ENCODE results near the gene USP6. TPM values are rescaled to one million over a fixed set of nuclear protein-coding genes. Genes with fewer than 3 reads are reported as not detected.
"Not testable (repeated sequence)": the region's sequence is repeated elsewhere in the genome, so short reads cannot be mapped to it uniquely, and the experiment has no call there.

The USP6 gene
- total RNA-seq, 1 experiment from 2014 or later = not detected

GRCh38 chr17:5122586-5123342 is 6.9 kb downstream of the USP6 start:
- ChIA-PET POLR2A (ENCODE audit: unreplicated experiment) (no interaction called here), CTCF (no interaction called here)
- no peaks in the 10 kb centered on the region for H3K27me3 ChIP-seq (ENCODE audit: low read length)

DNA sequence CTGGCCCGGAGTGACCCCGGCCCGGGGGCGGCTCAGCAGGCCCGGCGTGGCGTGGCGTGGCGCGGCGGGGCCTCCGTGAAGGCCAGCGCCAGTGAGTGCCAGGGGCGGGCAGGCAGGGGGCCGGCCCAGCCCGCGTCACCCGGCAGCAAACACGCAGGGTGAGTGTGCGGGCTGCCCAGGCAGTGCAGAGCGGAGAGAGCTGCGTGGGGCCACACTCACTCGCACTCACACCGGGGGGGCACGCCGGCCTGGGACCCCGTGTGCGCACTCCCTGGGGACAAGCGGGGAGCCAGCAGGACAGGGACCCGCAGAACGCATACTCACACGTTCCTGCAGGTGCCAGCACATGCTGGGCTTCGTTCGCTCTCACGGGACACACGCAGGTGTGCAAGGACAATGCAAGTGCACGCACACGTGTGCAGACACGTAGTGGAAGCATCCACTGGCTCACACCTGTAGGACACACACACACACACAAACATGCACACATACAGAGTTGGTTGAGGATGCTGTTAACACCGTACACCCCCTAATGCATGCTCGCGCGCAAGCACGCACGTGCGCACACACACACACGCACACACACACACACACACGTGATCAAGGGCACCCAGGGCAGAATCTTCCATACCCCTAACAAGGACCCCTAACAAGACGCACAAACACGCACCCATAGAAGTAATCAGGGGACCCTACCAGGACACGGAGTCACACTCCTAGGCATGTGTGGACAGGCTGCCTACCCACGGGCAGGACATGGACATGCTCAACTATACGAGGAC is 7.7 kb downstream of the USP6 start:
- Histone ChIP-seq H3K36me3 (ENCODE audit: low read depth, low read length) (no peaks in the 10 kb centered on the region), H3K27ac (ENCODE audit: low read length) (no peak overlapping the region), H3K9ac (ENCODE audit: low read length) (no peak overlapping the region), H2AFZ (ENCODE audit: low read length) (no peak overlapping the region), H3K79me2 (ENCODE audit: low read length) (no peaks in the 10 kb centered on the region), H3K4me2 (ENCODE audit: low read length) (no peak overlapping the region), H4K20me1 (ENCODE audit: low read length) (no peaks in the 10 kb centered on the region), H3K9me3 (ENCODE audit: low read length) (no peaks in the 10 kb centered on the region), H3K4me1 (ENCODE audit: insufficient read depth, low read length) (no peaks in the 10 kb centered on the region), H3K4me3 (ENCODE audit: low read length) (no peak overlapping the region), H3K9me2 (replicated peaks; ENCODE audit: low read length) (no peaks in the 10 kb centered on the region), H3K27me3 (ENCODE audit: low read length) (no peaks in the 10 kb centered on the region), H3F3A (ENCODE audit: low read length, unreplicated experiment) (no peaks in the 10 kb centered on the region)
- CTCF ChIA-PET = no interaction called here
- TF ChIP-seq EZH2phosphoT487 (IDR thresholded peaks at IDR 0.05; ENCODE audit: borderline replicate concordance, low read length) (no peak), EZH2 (IDR thresholded peaks at IDR 0.05; ENCODE audit: low read length, unreplicated experiment) (no peak)
- TF ChIP-seq, protein P1, sequence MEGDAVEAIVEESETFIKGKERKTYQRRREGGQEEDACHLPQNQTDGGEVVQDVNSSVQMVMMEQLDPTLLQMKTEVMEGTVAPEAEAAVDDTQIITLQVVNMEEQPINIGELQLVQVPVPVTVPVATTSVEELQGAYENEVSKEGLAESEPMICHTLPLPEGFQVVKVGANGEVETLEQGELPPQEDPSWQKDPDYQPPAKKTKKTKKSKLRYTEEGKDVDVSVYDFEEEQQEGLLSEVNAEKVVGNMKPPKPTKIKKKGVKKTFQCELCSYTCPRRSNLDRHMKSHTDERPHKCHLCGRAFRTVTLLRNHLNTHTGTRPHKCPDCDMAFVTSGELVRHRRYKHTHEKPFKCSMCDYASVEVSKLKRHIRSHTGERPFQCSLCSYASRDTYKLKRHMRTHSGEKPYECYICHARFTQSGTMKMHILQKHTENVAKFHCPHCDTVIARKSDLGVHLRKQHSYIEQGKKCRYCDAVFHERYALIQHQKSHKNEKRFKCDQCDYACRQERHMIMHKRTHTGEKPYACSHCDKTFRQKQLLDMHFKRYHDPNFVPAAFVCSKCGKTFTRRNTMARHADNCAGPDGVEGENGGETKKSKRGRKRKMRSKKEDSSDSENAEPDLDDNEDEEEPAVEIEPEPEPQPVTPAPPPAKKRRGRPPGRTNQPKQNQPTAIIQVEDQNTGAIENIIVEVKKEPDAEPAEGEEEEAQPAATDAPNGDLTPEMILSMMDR (conservative IDR thresholded peaks at IDR 0.05; ENCODE audit: low read depth, low read length) = no peak
- no peak for DNase-seq
- POLR2A ChIA-PET (ENCODE audit: unreplicated experiment) = no interaction called here
- ATAC-seq = no peak
- no TSS peak for BruUV-seq (replicated peaks)
- intact Hi-C loops (cut with micrococcal nuclease) = no loop called here

More at GRCh38 chr17:5122586-5123342, 6.9 kb downstream of the USP6 start:
- Histone ChIP-seq H4K20me1 (ENCODE audit: low read length) (no peaks in the 10 kb centered on the region), H3K9ac (ENCODE audit: low read length) (no peak overlapping the region), H3K9me2 (replicated peaks; ENCODE audit: low read length) (no peaks in the 10 kb centered on the region), H2AFZ (ENCODE audit: low read length) (no peak overlapping the region), H3K9me3 (ENCODE audit: low read length) (no peaks in the 10 kb centered on the region), H3K36me3 (ENCODE audit: low read depth, low read length) (no peaks in the 10 kb centered on the region), H3K27ac (ENCODE audit: low read length) (no peak overlapping the region), H3K4me1 (ENCODE audit: insufficient read depth, low read length) (no peaks in the 10 kb centered on the region), H3K79me2 (ENCODE audit: low read length) (no peaks in the 10 kb centered on the region), H3K4me3 (ENCODE audit: low read length) (no peak overlapping the region), H3K4me2 (ENCODE audit: low read length) (no peak overlapping the region), H3F3A (ENCODE audit: low read length, unreplicated experiment) (no peaks in the 10 kb centered on the region)
- TF ChIP-seq, protein P1 (conservative IDR thresholded peaks at IDR 0.05; ENCODE audit: low read depth, low read length) = no peak
- TF ChIP-seq EZH2phosphoT487 (IDR thresholded peaks at IDR 0.05; ENCODE audit: borderline replicate concordance, low read length) = no peak
- TF ChIP-seq EZH2 (IDR thresholded peaks at IDR 0.05; ENCODE audit: low read length, unreplicated experiment) = no peak
- intact Hi-C loops (cut with micrococcal nuclease) = no loop called here
- ATAC-seq (no peak), DNase-seq (no peak)
- no TSS peak for BruUV-seq (replicated peaks)

- intact Hi-C loops (cut with micrococcal nuclease); H3K9me2 ChIP-seq (replicated peaks; ENCODE audit: low read length); H3K4me3 ChIP-seq (ENCODE audit: low read length); H3K9me3 ChIP-seq (ENCODE audit: low read length); H2AFZ ChIP-seq (ENCODE audit: low read length); ATAC-seq; H3K79me2 ChIP-seq (ENCODE audit: low read length); DNase-seq; H3K9ac ChIP-seq (ENCODE audit: low read length); H3K4me2 ChIP-seq (ENCODE audit: low read length); H3K4me1 ChIP-seq (ENCODE audit: insufficient read depth, low read length); H3K27me3 ChIP-seq (ENCODE audit: low read length); H4K20me1 ChIP-seq (ENCODE audit: low read length); BruUV-seq (replicated peaks); CTCF ChIA-PET; H3K27ac ChIP-seq (ENCODE audit: low read length); H3K36me3 ChIP-seq (ENCODE audit: low read depth, low read length); POLR2A ChIA-PET (ENCODE audit: unreplicated experiment); H3F3A ChIP-seq (ENCODE audit: low read length, unreplicated experiment): not testable (repeated sequence)
Observed at GRCh38 chr17:5124125-5124760, 8.4 kb downstream of the USP6 start.

DNA sequence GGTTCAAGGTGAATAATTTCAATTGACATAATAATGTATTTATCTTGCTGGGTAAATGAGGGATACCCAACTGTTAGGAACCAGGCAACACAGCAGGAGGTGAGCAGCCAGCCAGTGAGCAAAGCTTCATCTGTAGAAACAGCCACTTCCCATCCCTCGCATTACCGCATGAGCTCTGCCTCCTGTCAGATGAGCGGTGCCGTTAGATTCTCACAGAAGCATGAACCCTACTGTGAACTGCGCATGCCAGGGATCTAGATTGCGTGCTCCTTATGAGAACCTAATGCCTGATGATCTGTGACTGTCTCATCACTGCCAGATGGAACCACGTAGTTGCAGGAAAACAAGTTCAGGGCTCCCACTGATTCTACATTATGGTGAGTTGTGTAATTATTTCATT is 9.1 kb downstream of the USP6 start:
- H3K9me3 ChIP-seq (ENCODE audit: low read length); CTCF ChIA-PET; intact Hi-C loops (cut with micrococcal nuclease); H3K36me3 ChIP-seq (ENCODE audit: low read depth, low read length); DNase-seq; H3F3A ChIP-seq (ENCODE audit: low read length, unreplicated experiment); H3K27ac ChIP-seq (ENCODE audit: low read length); H3K9ac ChIP-seq (ENCODE audit: low read length); H3K4me1 ChIP-seq (ENCODE audit: insufficient read depth, low read length); H4K20me1 ChIP-seq (ENCODE audit: low read length); H3K79me2 ChIP-seq (ENCODE audit: low read length); ATAC-seq; POLR2A ChIA-PET (ENCODE audit: unreplicated experiment); BruUV-seq (replicated peaks); H3K4me3 ChIP-seq (ENCODE audit: low read length); H2AFZ ChIP-seq (ENCODE audit: low read length); H3K27me3 ChIP-seq (ENCODE audit: low read length); H3K9me2 ChIP-seq (replicated peaks; ENCODE audit: low read length); H3K4me2 ChIP-seq (ENCODE audit: low read length): not testable (repeated sequence)
